HG03460 (cell line): ENCODE data around the gene TBC1D16.
"Not testable (repeated sequence)": the region's sequence is repeated elsewhere in the genome, so short reads cannot be mapped to it uniquely, and the experiment has no call there.

Experiments
- ATAC-seq: cut with Tn5 transposase; IDR thresholded peaks from one replicate; pipeline ENCODE4 v1.9.1; 2021; ENCODE audit not compliant: unreplicated experiment

Gene TBC1D16

GRCh38 chr17:79977161-79977631, 58.5 kb downstream of the TBC1D16 start:
- no peak for ATAC-seq

GRCh38 chr17:79976451-79976850, 59.2 kb downstream of the TBC1D16 start:
- ATAC-seq, result no peak

GRCh38 chr17:79975498-79976134, 60.1 kb downstream of the TBC1D16 start:
- ATAC-seq, result no peak

- no peak for ATAC-seq
These were observed 60.8 kb downstream of the TBC1D16 start for GRCh38 chr17:79974566-79975497.

GRCh38 chr17:79971651-79972050, 64.0 kb downstream of the TBC1D16 start:
- ATAC-seq, result no peak

- no peak for ATAC-seq
These were observed 65.0 kb downstream of the TBC1D16 start for GRCh38 chr17:79970576-79971068.

- no peak for ATAC-seq
These were observed 65.8 kb downstream of the TBC1D16 start for GRCh38 chr17:79969906-79970305.

GRCh38 chr17:79968116-79968515, 67.6 kb downstream of the TBC1D16 start:
- ATAC-seq, result no peak

GRCh38 chr17:79966681-79967080, 69.0 kb downstream of the TBC1D16 start:
- no peak for ATAC-seq

- no peak for ATAC-seq
These were observed 69.9 kb downstream of the TBC1D16 start for GRCh38 chr17:79965806-79966205.

- ATAC-seq, result not testable (repeated sequence)
These were observed 73.2 kb downstream of the TBC1D16 start for GRCh38 chr17:79962467-79962866.

- not testable (repeated sequence) for ATAC-seq
These were observed 74.1 kb downstream of the TBC1D16 start for GRCh38 chr17:79961567-79961966.

GRCh38 chr17:79960788-79961522, 74.7 kb downstream of the TBC1D16 start:
- ATAC-seq, result no peak

GRCh38 chr17:79959042-79959441, 76.6 kb downstream of the TBC1D16 start:
- ATAC-seq, result no peak

GRCh38 chr17:79956853-79957252, 78.8 kb downstream of the TBC1D16 start:
- no peak for ATAC-seq

- ATAC-seq, result not testable (repeated sequence)
These were observed 79.3 kb downstream of the TBC1D16 start for GRCh38 chr17:79956441-79956735.

- no peak for ATAC-seq
These were observed 79.8 kb downstream of the TBC1D16 start for GRCh38 chr17:79955691-79956440.

GRCh38 chr17:79955167-79955549, 80.5 kb downstream of the TBC1D16 start:
- ATAC-seq, result no peak

GRCh38 chr17:79954281-79955166, 81.1 kb downstream of the TBC1D16 start:
- no peak for ATAC-seq

GRCh38 chr17:79953335-79953734, 82.3 kb downstream of the TBC1D16 start:
- ATAC-seq, result no peak
